ENCODE results near the gene PLTP. TPM values are rescaled to one million over a fixed set of nuclear protein-coding genes. Genes with fewer than 3 reads are reported as not detected.

PLTP gene
- polyA plus RNA-seq, 1 donor from 2014 or later, result 7.0 TPM

GRCh38 chr20:45890077-45890984, 21.6 kb downstream of the PLTP start:
- Histone ChIP-seq H3K4me3 (ENCODE audit: low read length) (peak overlapping the region; percentile 98), H4K20me1 (ENCODE audit: insufficient read depth) (no peaks in the 10 kb centered on the region), H3F3A (ENCODE audit: insufficient read depth, low read length, poor library complexity, severe bottlenecking) (no peaks in the 10 kb centered on the region), H2AFZ (ENCODE audit: low read depth, low read length) (peak overlapping the region; percentile 83), H3K9ac (ENCODE audit: low read length) (peak overlapping the region; percentile 88), H3K9me2 (ENCODE audit: insufficient read depth, low read length) (no peaks in the 10 kb centered on the region), H3K27me3 (ENCODE audit: insufficient read depth, low read depth, low read length) (no peaks in the 10 kb centered on the region), H3K79me2 (replicated peaks; ENCODE audit: insufficient read depth, low read length) (no peaks in the 10 kb centered on the region), H3K9me3 (ENCODE audit: low read length) (no peaks in the 10 kb centered on the region), H3K4me2 (ENCODE audit: low read length) (peak overlapping the region; percentile 91), H3K27ac (ENCODE audit: low read length) (peak overlapping the region; percentile 67), H3K36me3 (ENCODE audit: insufficient read depth, low read length) (no peaks in the 10 kb centered on the region)
- TF ChIP-seq EZH2 (IDR thresholded peaks at IDR 0.05; ENCODE audit: borderline replicate concordance, insufficient read depth, low read length, poor library complexity, severe bottlenecking), result no peak
- TF ChIP-seq CTCF (IDR thresholded peaks at IDR 0.05; ENCODE audit: poor library complexity, severe bottlenecking), result peak; percentile 64
- TF ChIP-seq POLR2AphosphoS5 (IDR thresholded peaks at IDR 0.05), result peak; percentile 22
- peak; percentile 5 for TF ChIP-seq MXI1 (conservative IDR thresholded peaks at IDR 0.05; ENCODE audit: poor library complexity, severe bottlenecking)
- peak; percentile 55 for TF ChIP-seq SMC3 (conservative IDR thresholded peaks at IDR 0.05; ENCODE audit: poor library complexity)

- Histone ChIP-seq H3K4me3 (ENCODE audit: low read length) (no peak overlapping the region), H3K36me3 (ENCODE audit: insufficient read depth, low read length) (no peaks in the 10 kb centered on the region), H3K4me2 (ENCODE audit: low read length) (no peak overlapping the region), H3K9ac (ENCODE audit: low read length) (no peak overlapping the region), H3K27ac (ENCODE audit: low read length) (no peak overlapping the region), H3K79me2 (replicated peaks; ENCODE audit: insufficient read depth, low read length) (no peaks in the 10 kb centered on the region), H3K9me2 (ENCODE audit: insufficient read depth, low read length) (no peaks in the 10 kb centered on the region), H2AFZ (ENCODE audit: low read depth, low read length) (no peak overlapping the region), H4K20me1 (ENCODE audit: insufficient read depth) (no peaks in the 10 kb centered on the region), H3K9me3 (ENCODE audit: low read length) (no peaks in the 10 kb centered on the region), H3K27me3 (ENCODE audit: insufficient read depth, low read depth, low read length) (no peaks in the 10 kb centered on the region), H3F3A (ENCODE audit: insufficient read depth, low read length, poor library complexity, severe bottlenecking) (no peaks in the 10 kb centered on the region)
- TF ChIP-seq MXI1 (conservative IDR thresholded peaks at IDR 0.05; ENCODE audit: poor library complexity, severe bottlenecking), result no peak
- no peak for TF ChIP-seq REST (IDR thresholded peaks at IDR 0.05; ENCODE audit: borderline replicate concordance)
- no peak for TF ChIP-seq SMC3 (conservative IDR thresholded peaks at IDR 0.05; ENCODE audit: poor library complexity)
- no peak for TF ChIP-seq EZH2 (IDR thresholded peaks at IDR 0.05; ENCODE audit: borderline replicate concordance, insufficient read depth, low read length, poor library complexity, severe bottlenecking)
- TF ChIP-seq POLR2AphosphoS5 (IDR thresholded peaks at IDR 0.05), result no peak
- no peak for TF ChIP-seq EP300 (conservative IDR thresholded peaks at IDR 0.05; ENCODE audit: poor library complexity, severe bottlenecking)
- TF ChIP-seq RAD21 (conservative IDR thresholded peaks at IDR 0.05), result no peak
- no peak for TF ChIP-seq CTCF (IDR thresholded peaks at IDR 0.05; ENCODE audit: poor library complexity, severe bottlenecking)
Observed at GRCh38 chr20:45888681-45889080, 23.3 kb downstream of the PLTP start.

Data from neural cell (in vitro differentiated cells).